ENCODE data around the gene SRGAP2B.
"Not testable (repeated sequence)": the region's sequence is repeated elsewhere in the genome, so short reads cannot be mapped to it uniquely, and the experiment has no call there.

SRGAP2B gene

GRCh38 chr1:145119842-145120241 is 24.7 kb upstream of the SRGAP2B start:
- H3K27me3 ChIP-seq (ENCODE audit: insufficient read depth, low read length); H3K27ac ChIP-seq (ENCODE audit: low read depth, low read length); H3K79me2 ChIP-seq (ENCODE audit: control insufficient read depth, insufficient read depth, low read length, unreplicated experiment); H3K4me1 ChIP-seq (ENCODE audit: control insufficient read depth, insufficient read depth, low read length, unreplicated experiment); H2AFZ ChIP-seq (ENCODE audit: low read length, unreplicated experiment); H3K36me3 ChIP-seq (ENCODE audit: insufficient read depth, low read length); H3K4me3 ChIP-seq (ENCODE audit: low read depth, low read length): not testable (repeated sequence)

- H3K27ac ChIP-seq (ENCODE audit: low read depth, low read length); H3K4me3 ChIP-seq (ENCODE audit: low read depth, low read length); H2AFZ ChIP-seq (ENCODE audit: low read length, unreplicated experiment); H3K4me1 ChIP-seq (ENCODE audit: control insufficient read depth, insufficient read depth, low read length, unreplicated experiment); H3K27me3 ChIP-seq (ENCODE audit: insufficient read depth, low read length); H3K36me3 ChIP-seq (ENCODE audit: insufficient read depth, low read length); H3K79me2 ChIP-seq (ENCODE audit: control insufficient read depth, insufficient read depth, low read length, unreplicated experiment): not testable (repeated sequence)
These were observed 20.7 kb upstream of the SRGAP2B start for GRCh38 chr1:145115587-145116493.

GRCh38 chr1:145114560-145115057 is 19.5 kb upstream of the SRGAP2B start:
- H3K79me2 ChIP-seq (ENCODE audit: control insufficient read depth, insufficient read depth, low read length, unreplicated experiment); H2AFZ ChIP-seq (ENCODE audit: low read length, unreplicated experiment); H3K4me3 ChIP-seq (ENCODE audit: low read depth, low read length); H3K27ac ChIP-seq (ENCODE audit: low read depth, low read length); H3K4me1 ChIP-seq (ENCODE audit: control insufficient read depth, insufficient read depth, low read length, unreplicated experiment); H3K36me3 ChIP-seq (ENCODE audit: insufficient read depth, low read length); H3K27me3 ChIP-seq (ENCODE audit: insufficient read depth, low read length): not testable (repeated sequence)

- not testable (repeated sequence) for H3K4me1 ChIP-seq (ENCODE audit: control insufficient read depth, insufficient read depth, low read length, unreplicated experiment); H2AFZ ChIP-seq (ENCODE audit: low read length, unreplicated experiment)
These were observed 17.6 kb upstream of the SRGAP2B start for GRCh38 chr1:145112703-145113102.

GRCh38 chr1:145111674-145112073 is 16.5 kb upstream of the SRGAP2B start:
- not testable (repeated sequence) for H3K79me2 ChIP-seq (ENCODE audit: control insufficient read depth, insufficient read depth, low read length, unreplicated experiment); H3K4me1 ChIP-seq (ENCODE audit: control insufficient read depth, insufficient read depth, low read length, unreplicated experiment); H3K27ac ChIP-seq (ENCODE audit: low read depth, low read length); H3K4me3 ChIP-seq (ENCODE audit: low read depth, low read length); H3K27me3 ChIP-seq (ENCODE audit: insufficient read depth, low read length); H3K36me3 ChIP-seq (ENCODE audit: insufficient read depth, low read length); H2AFZ ChIP-seq (ENCODE audit: low read length, unreplicated experiment)

More at GRCh38 chr1:145112703-145113102, 17.6 kb upstream of the SRGAP2B start:
- not testable (repeated sequence) for H3K27ac ChIP-seq (ENCODE audit: low read depth, low read length); H3K79me2 ChIP-seq (ENCODE audit: control insufficient read depth, insufficient read depth, low read length, unreplicated experiment); H3K36me3 ChIP-seq (ENCODE audit: insufficient read depth, low read length); H3K4me3 ChIP-seq (ENCODE audit: low read depth, low read length); H3K27me3 ChIP-seq (ENCODE audit: insufficient read depth, low read length)

GRCh38 chr1:145103294-145103693 is 8.2 kb upstream of the SRGAP2B start:
- not testable (repeated sequence) for H2AFZ ChIP-seq (ENCODE audit: low read length, unreplicated experiment); H3K79me2 ChIP-seq (ENCODE audit: control insufficient read depth, insufficient read depth, low read length, unreplicated experiment); H3K4me1 ChIP-seq (ENCODE audit: control insufficient read depth, insufficient read depth, low read length, unreplicated experiment); H3K4me3 ChIP-seq (ENCODE audit: low read depth, low read length); H3K27ac ChIP-seq (ENCODE audit: low read depth, low read length); H3K27me3 ChIP-seq (ENCODE audit: insufficient read depth, low read length); H3K36me3 ChIP-seq (ENCODE audit: insufficient read depth, low read length)

GRCh38 chr1:145101725-145102124 is 6.6 kb upstream of the SRGAP2B start:
- H3K4me3 ChIP-seq (ENCODE audit: low read depth, low read length); H3K27me3 ChIP-seq (ENCODE audit: insufficient read depth, low read length); H3K36me3 ChIP-seq (ENCODE audit: insufficient read depth, low read length); H2AFZ ChIP-seq (ENCODE audit: low read length, unreplicated experiment); H3K27ac ChIP-seq (ENCODE audit: low read depth, low read length); H3K4me1 ChIP-seq (ENCODE audit: control insufficient read depth, insufficient read depth, low read length, unreplicated experiment); H3K79me2 ChIP-seq (ENCODE audit: control insufficient read depth, insufficient read depth, low read length, unreplicated experiment): not testable (repeated sequence)

GRCh38 chr1:145094655-145095211 is 395 bp downstream of the SRGAP2B start:
- not testable (repeated sequence) for H3K79me2 ChIP-seq (ENCODE audit: control insufficient read depth, insufficient read depth, low read length, unreplicated experiment); H2AFZ ChIP-seq (ENCODE audit: low read length, unreplicated experiment); H3K4me1 ChIP-seq (ENCODE audit: control insufficient read depth, insufficient read depth, low read length, unreplicated experiment); H3K27ac ChIP-seq (ENCODE audit: low read depth, low read length); H3K27me3 ChIP-seq (ENCODE audit: insufficient read depth, low read length); H3K36me3 ChIP-seq (ENCODE audit: insufficient read depth, low read length)
- peak overlapping the region; percentile 61 for H3K4me3 ChIP-seq (ENCODE audit: low read depth, low read length)

- not testable (repeated sequence) for H3K4me1 ChIP-seq (ENCODE audit: control insufficient read depth, insufficient read depth, low read length, unreplicated experiment); H2AFZ ChIP-seq (ENCODE audit: low read length, unreplicated experiment); H3K27me3 ChIP-seq (ENCODE audit: insufficient read depth, low read length); H3K79me2 ChIP-seq (ENCODE audit: control insufficient read depth, insufficient read depth, low read length, unreplicated experiment); H3K36me3 ChIP-seq (ENCODE audit: insufficient read depth, low read length); H3K27ac ChIP-seq (ENCODE audit: low read depth, low read length)
- peak overlapping the region; percentile 65 for H3K4me3 ChIP-seq (ENCODE audit: low read depth, low read length)
These were observed 1.5 kb downstream of the SRGAP2B start for GRCh38 chr1:145093517-145094149.

GRCh38 chr1:145082483-145083255 is 12.5 kb downstream of the SRGAP2B start:
- not testable (repeated sequence) for H3K36me3 ChIP-seq (ENCODE audit: insufficient read depth, low read length); H3K4me1 ChIP-seq (ENCODE audit: control insufficient read depth, insufficient read depth, low read length, unreplicated experiment); H3K27ac ChIP-seq (ENCODE audit: low read depth, low read length); H3K27me3 ChIP-seq (ENCODE audit: insufficient read depth, low read length); H2AFZ ChIP-seq (ENCODE audit: low read length, unreplicated experiment); H3K4me3 ChIP-seq (ENCODE audit: low read depth, low read length); H3K79me2 ChIP-seq (ENCODE audit: control insufficient read depth, insufficient read depth, low read length, unreplicated experiment)
